ENCODE measurements around the gene GPC5. TPM values are rescaled to one million over a fixed set of nuclear protein-coding genes. Genes with fewer than 3 reads are reported as not detected.

GPC5 gene
- total RNA-seq, 1 experiment from 2014 or later: not detected

DNA sequence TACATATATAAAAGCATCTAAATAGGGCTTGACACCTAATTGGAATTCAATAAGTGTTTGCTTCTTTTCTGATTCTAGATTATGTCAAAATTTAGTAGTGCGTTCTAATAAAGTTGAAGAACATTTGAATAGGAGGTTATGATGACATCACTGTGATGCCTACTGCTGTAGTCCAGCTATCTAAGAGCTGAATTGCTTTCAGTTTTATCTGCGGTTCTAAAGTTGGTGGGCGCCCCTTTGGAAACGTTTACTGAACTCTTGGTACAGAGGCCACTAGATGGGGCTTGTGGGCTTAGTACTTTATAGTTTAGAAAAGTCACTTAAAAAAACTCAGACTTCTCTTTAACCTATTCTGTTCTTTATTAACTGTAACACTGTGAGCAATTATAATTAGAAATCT is 776.9 kb downstream of the GPC5 start:
- Histone ChIP-seq H3K36me3 (no peaks in the 10 kb centered on the region), H3K27me3 (replicated peaks) (no peaks in the 10 kb centered on the region; the same call in none of the 2 replicates), H3K4me1 (replicated peaks) (no peaks in the 10 kb centered on the region), H3K4me3 (no peak overlapping the region), H3K27ac (no peak overlapping the region), H3K9me3 (replicated peaks) (no peaks in the 10 kb centered on the region)
- peak in 1 of 2 experiments; percentile 6 for DNase-seq (ENCODE audit: low read depth in 1 of 2, low spot score in 2 of 2)

DNA sequence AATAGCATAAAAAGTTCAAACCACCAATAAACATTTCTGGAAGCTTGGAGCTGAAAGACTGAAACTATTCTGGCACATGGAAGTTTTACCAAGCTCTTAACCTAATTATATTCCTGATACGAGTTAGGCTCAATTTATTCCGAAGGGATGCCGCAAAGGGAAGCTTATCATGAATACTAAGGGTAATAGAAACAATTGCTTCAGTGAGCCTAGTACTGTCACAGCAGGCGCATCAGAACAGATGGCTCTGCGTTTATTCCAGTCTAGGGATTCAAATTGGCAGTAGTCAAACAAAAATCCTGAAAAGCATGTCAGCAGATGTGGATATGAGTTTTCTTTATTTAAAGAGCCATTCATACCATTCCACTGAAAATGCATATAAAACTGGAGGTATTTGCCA is 779.5 kb downstream of the GPC5 start:
- no peak overlapping the region for H3K27ac ChIP-seq
- DNase-seq (ENCODE audit: low read depth in 1 of 2, low spot score in 2 of 2): no peak
- no peaks in the 10 kb centered on the region for H3K4me1 ChIP-seq (replicated peaks)
- no peaks in the 10 kb centered on the region; the same call in none of the 2 replicates for H3K27me3 ChIP-seq (replicated peaks)
- no peak overlapping the region for H3K4me3 ChIP-seq
- no peaks in the 10 kb centered on the region for H3K36me3 ChIP-seq
- no peaks in the 10 kb centered on the region for H3K9me3 ChIP-seq (replicated peaks)

DNA sequence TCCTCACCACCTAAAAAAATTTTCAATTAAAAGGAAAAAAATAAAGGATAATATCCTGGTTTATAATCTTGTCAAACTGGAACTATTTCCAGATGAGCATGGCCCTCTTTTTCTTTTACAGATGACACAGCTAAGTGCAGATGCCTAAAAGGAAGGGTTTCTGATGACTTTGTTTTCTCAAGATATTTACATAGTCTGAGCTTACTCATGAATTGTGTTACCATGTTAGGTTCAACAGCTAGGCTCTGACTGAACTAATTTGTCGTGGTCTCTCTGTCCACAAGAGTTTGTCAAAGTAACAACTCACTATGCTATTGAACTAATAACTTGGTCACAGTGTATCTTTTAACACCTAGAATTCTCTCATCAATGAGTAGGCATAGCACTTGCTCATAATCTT is 780.8 kb downstream of the GPC5 start:
- Histone ChIP-seq H3K4me3 (no peak overlapping the region), H3K27me3 (replicated peaks) (no peaks in the 10 kb centered on the region; the same call in none of the 2 replicates)

DNA sequence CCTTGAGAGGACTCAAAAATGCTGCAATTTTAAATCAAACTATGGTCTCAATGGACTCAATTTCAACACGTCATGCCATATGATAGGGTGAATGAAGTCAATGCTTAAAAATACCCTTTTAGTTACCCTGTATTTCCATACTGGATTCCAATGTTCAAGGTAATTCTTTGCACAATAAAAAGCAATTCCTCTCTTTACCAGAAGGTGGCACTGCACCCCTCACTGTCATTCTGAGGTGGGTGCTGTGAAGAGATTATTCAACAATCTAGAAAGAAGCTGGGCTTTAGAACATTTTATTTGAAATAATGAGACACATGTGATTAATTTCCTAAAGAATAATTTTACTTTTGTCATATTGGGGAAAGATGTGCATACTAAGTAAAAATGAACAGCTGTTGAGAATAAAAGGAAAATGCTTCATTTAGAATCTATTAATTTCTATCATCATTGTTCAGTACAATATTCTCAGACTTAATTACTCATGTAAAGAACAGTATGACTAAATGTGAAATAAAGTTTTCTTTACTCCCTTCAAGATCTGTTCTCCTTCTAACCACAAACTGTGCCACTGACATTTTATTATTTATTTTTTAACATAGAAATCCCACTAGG is 789.1 kb downstream of the GPC5 start:
- H3K4me3 ChIP-seq: no peak overlapping the region
- H3K4me1 ChIP-seq (replicated peaks): no peaks in the 10 kb centered on the region
- H3K27me3 ChIP-seq (replicated peaks): no peaks in the 10 kb centered on the region
- H3K27ac ChIP-seq: no peak overlapping the region
- no peaks in the 10 kb centered on the region for H3K9me3 ChIP-seq (replicated peaks)
- DNase-seq (ENCODE audit: low read depth in 1 of 2, low spot score in 2 of 2): peak in 1 of 2 experiments; percentile 31
- H3K36me3 ChIP-seq: no peaks in the 10 kb centered on the region

More for the DNA sequence above, 780.8 kb downstream of the GPC5 start:
- no peaks in the 10 kb centered on the region for H3K9me3 ChIP-seq (replicated peaks)
- no peak for DNase-seq (ENCODE audit: low read depth in 1 of 2, low spot score in 2 of 2)
- H3K27ac ChIP-seq: no peak overlapping the region
- H3K4me1 ChIP-seq (replicated peaks): no peaks in the 10 kb centered on the region
- no peaks in the 10 kb centered on the region for H3K36me3 ChIP-seq

DNA sequence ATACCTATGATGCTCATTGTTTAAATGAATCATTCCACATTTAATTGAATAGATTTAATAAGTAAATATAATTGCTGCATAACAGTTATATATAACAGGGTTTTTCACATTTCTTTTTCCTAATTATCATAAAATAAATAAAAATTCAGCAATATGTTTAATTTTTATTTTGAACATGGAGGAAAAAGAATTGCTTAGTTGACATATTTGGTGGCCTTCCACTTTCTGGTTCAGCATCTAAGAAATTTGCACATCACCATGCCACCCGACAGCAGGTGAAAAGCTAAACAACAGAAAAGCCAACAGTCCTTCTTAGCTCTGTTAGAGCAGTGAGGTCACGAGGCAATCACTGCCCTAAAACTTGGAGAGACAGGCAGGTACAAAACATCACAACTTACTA is 790.2 kb downstream of the GPC5 start:
- Histone ChIP-seq H3K27ac (no peak overlapping the region), H3K4me3 (no peak overlapping the region), H3K4me1 (replicated peaks) (no peaks in the 10 kb centered on the region), H3K27me3 (replicated peaks) (no peaks in the 10 kb centered on the region), H3K9me3 (replicated peaks) (no peaks in the 10 kb centered on the region), H3K36me3 (no peaks in the 10 kb centered on the region)
- DNase-seq (ENCODE audit: low read depth in 1 of 2, low spot score in 2 of 2): no peak

DNA sequence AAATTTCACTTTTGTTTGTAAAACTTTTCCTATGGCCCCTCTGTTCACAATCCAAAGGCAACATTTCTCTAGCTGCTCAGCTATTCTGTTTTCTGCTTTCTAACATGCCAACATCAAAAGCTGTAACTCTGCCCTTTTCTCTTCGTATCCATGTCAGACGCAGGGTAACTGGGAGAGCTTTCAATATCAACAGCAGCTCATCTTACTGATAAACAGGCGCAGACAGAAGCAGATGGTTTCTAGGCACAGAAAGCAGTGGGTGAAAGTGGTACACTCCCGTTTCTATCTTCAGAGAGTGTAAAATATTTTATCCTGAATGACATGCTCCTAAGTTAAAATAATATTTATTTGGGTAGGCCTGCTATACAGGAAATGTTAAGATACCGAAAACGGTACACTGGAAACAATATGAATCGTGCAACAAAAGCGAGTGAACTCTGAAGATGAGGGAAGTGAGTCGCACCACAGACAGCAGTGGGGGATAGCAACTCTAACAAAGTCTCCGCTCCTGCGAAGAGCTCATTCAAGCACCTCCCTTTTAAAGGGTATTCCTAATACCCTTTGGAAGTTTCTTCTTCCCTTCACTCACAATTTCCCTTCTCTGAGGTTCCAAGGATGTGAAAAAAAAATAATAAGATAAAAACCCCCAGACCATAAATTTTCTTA is 798.3 kb downstream of the GPC5 start:
- Histone ChIP-seq H3K27ac (no peak overlapping the region), H3K27me3 (replicated peaks) (no peaks in the 10 kb centered on the region), H3K36me3 (no peaks in the 10 kb centered on the region), H3K4me3 (no peak overlapping the region), H3K9me3 (replicated peaks) (no peaks in the 10 kb centered on the region), H3K4me1 (replicated peaks) (no peaks in the 10 kb centered on the region)
- no peak for DNase-seq (ENCODE audit: low read depth in 1 of 2, low spot score in 2 of 2)

DNA sequence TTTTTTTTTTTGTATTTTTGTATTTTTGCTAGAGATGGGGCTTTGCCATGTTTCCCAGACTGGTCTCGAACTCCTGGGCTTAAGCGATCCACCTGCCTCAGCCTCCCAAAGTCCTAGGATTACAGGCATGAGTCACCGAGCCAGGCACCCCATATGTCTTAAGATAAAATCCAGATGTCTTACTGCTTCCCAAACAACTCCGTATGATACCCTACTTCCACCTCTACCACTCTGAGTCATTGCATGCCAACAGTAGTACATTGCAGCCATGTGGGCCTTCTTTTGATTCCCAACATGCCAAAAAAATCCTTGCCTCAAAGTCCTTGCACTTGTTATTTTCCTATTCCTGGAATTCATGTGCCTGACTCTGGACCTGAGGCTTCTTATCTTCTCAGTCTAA is 799.2 kb downstream of the GPC5 start:
- H3K27me3 ChIP-seq (replicated peaks): no peaks in the 10 kb centered on the region
- no peaks in the 10 kb centered on the region for H3K9me3 ChIP-seq (replicated peaks)
- no peak overlapping the region for H3K27ac ChIP-seq
- DNase-seq (ENCODE audit: low read depth in 1 of 2, low spot score in 2 of 2): no peak
- H3K36me3 ChIP-seq: no peaks in the 10 kb centered on the region
- no peaks in the 10 kb centered on the region for H3K4me1 ChIP-seq (replicated peaks)
- no peak overlapping the region for H3K4me3 ChIP-seq

DNA sequence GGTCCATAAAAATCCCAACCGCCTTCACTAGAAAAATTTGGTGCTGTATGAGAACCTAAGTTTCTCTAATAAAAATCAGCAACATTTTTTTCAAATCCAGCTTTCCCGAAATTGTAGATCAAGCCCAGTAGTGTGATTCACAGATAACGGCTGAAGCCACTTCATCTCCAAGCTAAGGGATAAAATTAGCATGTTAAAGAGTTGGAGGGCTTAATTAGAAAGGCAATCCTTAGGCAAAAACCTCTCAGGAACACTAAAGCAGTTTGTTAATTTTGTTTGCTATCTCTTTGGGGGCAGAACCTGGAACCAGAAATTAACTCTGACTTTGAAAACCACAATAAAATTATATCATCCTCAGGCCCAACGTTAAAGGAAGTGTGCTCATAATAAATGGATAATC is 820.2 kb downstream of the GPC5 start:
- no peak for DNase-seq (ENCODE audit: low read depth in 1 of 2, low spot score in 2 of 2)
- no peaks in the 10 kb centered on the region for H3K4me1 ChIP-seq (replicated peaks)
- no peak overlapping the region for H3K27ac ChIP-seq
- H3K4me3 ChIP-seq: no peak overlapping the region
- no peaks in the 10 kb centered on the region for H3K36me3 ChIP-seq
- no peaks in the 10 kb centered on the region for H3K27me3 ChIP-seq (replicated peaks)
- H3K9me3 ChIP-seq (replicated peaks): 0 out of 2 replicates have a peak, but pooled peaks cover 3% of the 10 kb centered on the region

DNA sequence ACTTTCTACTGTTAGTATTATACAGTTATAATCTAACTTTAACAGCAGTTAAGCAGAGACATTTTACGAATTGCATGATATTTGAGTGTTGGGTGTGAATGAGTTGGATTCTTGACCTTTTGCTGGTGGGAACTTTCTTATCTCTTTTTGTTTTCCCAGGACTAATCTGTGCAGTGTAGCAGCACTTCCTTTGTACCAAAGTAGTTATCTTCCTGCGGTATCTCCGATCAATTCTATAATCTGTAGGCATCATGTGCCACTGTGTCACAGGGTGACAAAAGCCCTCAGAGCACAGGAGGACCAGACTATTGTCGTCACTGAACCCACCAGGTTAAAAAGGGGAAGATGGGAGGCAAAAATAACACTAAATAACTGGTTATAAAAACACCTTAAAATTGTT is 823.5 kb downstream of the GPC5 start:
- Histone ChIP-seq H3K4me3 (no peak overlapping the region), H3K4me1 (replicated peaks) (no peaks in the 10 kb centered on the region), H3K27ac (no peak overlapping the region), H3K9me3 (replicated peaks) (no peaks in the 10 kb centered on the region; the same call in 1 of the 2 replicates), H3K27me3 (replicated peaks) (no peaks in the 10 kb centered on the region), H3K36me3 (no peaks in the 10 kb centered on the region)
- DNase-seq (ENCODE audit: low read depth in 1 of 2, low spot score in 2 of 2): no peak

DNA sequence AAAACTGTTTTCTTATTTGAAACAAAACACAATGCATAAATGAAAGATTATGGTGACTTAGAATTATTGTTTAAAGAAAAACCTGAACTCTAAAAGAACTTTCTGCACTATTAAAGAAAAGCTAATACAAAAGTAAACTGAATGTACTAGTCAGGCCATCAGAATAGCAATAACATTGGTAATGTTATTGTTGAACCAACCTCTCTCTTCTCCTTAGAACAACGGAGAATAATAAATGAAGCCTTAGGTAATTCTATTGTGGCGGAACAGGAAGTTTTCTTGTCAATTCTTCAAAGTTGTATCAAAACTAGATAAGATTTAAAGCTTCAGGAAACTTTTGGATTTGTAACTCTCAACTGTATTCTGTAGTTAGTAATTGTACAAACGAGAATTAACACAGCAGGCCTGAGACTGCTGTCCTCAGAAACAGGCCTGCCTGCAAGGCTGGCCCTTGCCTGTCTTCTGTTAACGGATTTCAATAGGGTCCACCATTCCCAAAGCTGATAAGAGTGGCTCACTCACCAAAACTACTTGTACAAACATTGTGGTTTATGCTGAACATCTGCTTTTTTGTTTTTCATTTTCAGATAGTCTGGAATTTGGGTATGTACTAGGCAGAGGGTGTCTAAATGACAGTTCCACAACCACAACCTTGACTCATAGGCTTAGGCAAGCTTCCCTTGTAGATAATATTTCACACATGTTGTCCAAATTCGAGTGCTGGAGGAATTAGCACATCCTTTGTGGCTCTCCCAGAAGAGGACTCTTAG is 825.8 kb downstream of the GPC5 start:
- H3K27ac ChIP-seq: no peak overlapping the region
- DNase-seq (ENCODE audit: low read depth in 1 of 2, low spot score in 2 of 2): peak in 1 of 2 experiments; percentile 5
- H3K27me3 ChIP-seq (replicated peaks): no peaks in the 10 kb centered on the region

DNA sequence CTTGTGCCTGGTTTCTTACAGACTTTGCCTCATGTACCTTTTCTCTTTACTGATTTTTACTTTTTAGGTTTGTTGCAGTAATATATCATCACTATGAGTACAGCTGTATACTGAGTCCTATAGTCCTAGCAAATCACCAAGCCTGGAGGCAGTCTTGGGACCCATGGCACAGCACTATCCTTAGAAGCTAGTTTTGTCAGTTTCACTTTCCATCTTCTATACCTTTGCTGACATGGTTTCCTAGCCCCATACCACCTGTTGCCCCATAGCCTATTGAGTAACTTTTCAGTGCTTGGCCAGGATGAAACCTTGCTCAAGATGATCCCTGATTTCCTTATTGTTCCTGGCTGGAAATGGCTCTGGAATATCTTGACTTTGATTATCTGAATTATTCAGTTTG is 826.4 kb downstream of the GPC5 start:
- no peak overlapping the region for H3K27ac ChIP-seq
- H3K4me1 ChIP-seq (replicated peaks): no peaks in the 10 kb centered on the region
- DNase-seq (ENCODE audit: low read depth in 1 of 2, low spot score in 2 of 2): no peak
- no peaks in the 10 kb centered on the region for H3K27me3 ChIP-seq (replicated peaks)
- no peaks in the 10 kb centered on the region; the same call in 1 of the 2 replicates for H3K9me3 ChIP-seq (replicated peaks)
- H3K4me3 ChIP-seq: no peak overlapping the region
- H3K36me3 ChIP-seq: no peaks in the 10 kb centered on the region

More for the DNA sequence above, 825.8 kb downstream of the GPC5 start:
- no peaks in the 10 kb centered on the region; the same call in 1 of the 2 replicates for H3K9me3 ChIP-seq (replicated peaks)
- no peaks in the 10 kb centered on the region for H3K36me3 ChIP-seq
- H3K4me3 ChIP-seq: no peak overlapping the region
- no peaks in the 10 kb centered on the region for H3K4me1 ChIP-seq (replicated peaks)

DNA sequence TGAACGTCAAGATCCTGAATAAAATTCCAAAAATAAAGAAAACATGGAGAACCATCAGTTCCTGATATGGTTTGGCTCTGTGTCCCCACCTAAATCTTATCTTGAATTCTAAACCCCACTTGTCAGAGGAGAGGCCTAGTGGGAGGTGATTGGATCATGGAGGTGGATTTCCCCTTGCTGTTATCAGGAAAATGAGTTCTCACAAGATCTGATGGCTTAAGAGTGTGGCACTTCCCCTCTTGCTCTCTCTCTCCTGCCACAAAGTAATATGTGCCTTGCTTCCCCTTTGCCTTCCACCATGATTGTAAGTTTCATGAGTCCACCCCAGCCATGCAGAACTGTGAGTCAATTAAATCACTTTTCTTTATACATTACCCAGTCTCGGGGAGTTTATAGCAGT is 827.4 kb downstream of the GPC5 start:
- no peak for DNase-seq (ENCODE audit: low read depth in 1 of 2, low spot score in 2 of 2)
- Histone ChIP-seq H3K4me1 (replicated peaks) (no peaks in the 10 kb centered on the region), H3K36me3 (no peaks in the 10 kb centered on the region), H3K27ac (no peak overlapping the region), H3K4me3 (no peak overlapping the region), H3K9me3 (replicated peaks) (no peaks in the 10 kb centered on the region; the same call in 1 of the 2 replicates), H3K27me3 (replicated peaks) (no peaks in the 10 kb centered on the region)

DNA sequence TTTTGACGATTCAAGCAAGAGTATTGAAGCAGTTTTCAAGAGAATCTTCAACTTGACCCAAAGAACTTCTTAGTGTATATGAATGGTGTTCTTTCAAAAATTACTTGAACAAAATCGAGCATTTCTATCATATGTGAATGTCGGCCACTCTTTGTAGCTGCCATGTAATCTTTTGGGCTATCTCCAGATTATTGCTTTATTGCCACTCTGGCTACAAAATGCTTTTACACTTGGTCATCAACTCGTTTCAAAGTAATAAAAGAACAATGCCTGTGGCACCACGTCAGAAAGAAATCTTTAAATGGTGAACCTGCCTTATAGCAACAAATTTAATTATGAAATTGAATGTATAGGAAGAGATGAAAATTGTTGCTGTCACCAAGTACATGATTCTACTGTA is 834.5 kb downstream of the GPC5 start:
- Histone ChIP-seq H3K4me1 (replicated peaks) (no peaks in the 10 kb centered on the region), H3K36me3 (no peaks in the 10 kb centered on the region), H3K27ac (no peak overlapping the region), H3K9me3 (replicated peaks) (no peaks in the 10 kb centered on the region), H3K27me3 (replicated peaks) (no peaks in the 10 kb centered on the region), H3K4me3 (no peak overlapping the region)
- DNase-seq (ENCODE audit: low read depth in 1 of 2, low spot score in 2 of 2): no peak

DNA sequence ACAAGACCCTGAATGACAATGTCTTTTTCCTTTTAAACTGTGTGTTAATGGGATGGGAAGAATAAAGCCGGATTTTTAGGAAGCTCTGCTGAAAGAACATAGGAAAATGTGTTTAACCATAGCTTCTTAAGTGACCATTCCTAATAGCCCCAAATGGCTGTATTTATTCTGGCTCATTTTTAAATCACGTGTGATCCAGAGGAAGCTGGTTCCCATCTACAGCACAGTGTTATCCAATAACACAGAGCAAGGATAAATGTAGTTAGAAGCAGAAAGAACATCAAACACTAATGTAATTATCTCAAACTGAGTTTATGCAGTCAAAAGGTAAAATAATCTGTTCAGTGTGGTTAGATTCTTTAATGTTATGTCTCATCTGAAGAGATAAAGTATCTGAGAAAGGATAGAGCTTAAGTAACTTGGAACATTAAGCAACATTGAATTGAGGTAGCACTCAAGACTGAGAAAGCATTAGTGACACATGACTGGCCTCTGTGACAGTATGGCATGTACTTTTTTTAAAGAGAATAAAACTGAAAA is 853.3 kb downstream of the GPC5 start:
- DNase-seq (ENCODE audit: low read depth in 1 of 2, low spot score in 2 of 2): no peak
- H3K4me1 ChIP-seq (replicated peaks): no peaks in the 10 kb centered on the region
- no peak overlapping the region for H3K4me3 ChIP-seq
- no peaks in the 10 kb centered on the region for H3K36me3 ChIP-seq
- H3K27me3 ChIP-seq (replicated peaks): no peaks in the 10 kb centered on the region
- no peaks in the 10 kb centered on the region for H3K9me3 ChIP-seq (replicated peaks)
- H3K27ac ChIP-seq: no peak overlapping the region

Measured in SJSA1 (cell line).